GM18498 (cell line): Measurements from ENCODE around the gene CXCL11.
"Not testable (repeated sequence)": the region's sequence is repeated elsewhere in the genome, so short reads cannot be mapped to it uniquely, and the experiment has no call there.

Experiments used
- ATAC-seq: cut with Tn5 transposase; IDR thresholded peaks from one replicate; pipeline ENCODE4 v1.9.1; 2021; ENCODE audit warnings: mild to moderate bottlenecking, moderate library complexity; ENCODE audit not compliant: unreplicated experiment

The CXCL11 gene

GRCh38 chr4:76043306-76043705, 7.4 kb upstream of the CXCL11 start:
- ATAC-seq: not testable (repeated sequence)

DNA sequence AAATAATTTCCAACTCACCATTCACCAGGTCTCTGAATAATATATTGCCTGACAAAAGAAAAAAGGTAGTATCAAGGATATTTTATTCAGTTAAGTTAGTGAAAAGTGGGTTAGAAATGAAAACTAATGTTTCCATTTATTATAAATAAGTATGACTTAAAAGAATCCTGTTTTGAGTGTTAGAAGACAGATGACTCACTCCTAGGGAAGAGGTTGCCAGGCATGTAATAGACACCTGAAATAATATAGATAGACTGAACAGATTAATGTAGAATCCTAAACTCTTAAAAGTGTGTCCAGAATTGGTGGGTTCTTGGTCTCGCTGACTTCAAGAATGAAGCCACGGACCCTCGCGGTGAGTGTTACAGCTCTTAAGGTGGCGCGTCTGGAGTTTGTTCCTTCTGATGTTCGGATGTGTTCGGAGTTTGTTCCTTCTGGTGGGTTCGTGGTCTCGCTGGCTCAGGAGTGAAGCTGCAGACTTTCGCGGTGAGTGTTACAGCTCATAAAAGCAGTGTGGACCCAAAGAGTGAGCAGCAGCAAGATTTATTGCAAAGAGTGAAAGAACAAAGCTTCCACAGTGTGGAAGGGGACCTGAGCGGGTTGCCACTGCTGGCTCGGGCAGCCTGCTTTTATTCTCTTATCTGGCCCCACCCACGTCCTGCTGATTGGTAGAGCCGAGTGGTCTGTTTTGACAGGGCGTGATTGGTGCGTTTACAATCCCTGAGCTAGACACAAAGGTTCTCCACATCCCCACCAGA, 6.5 kb upstream of the CXCL11 start:
- not testable (repeated sequence) for ATAC-seq

DNA sequence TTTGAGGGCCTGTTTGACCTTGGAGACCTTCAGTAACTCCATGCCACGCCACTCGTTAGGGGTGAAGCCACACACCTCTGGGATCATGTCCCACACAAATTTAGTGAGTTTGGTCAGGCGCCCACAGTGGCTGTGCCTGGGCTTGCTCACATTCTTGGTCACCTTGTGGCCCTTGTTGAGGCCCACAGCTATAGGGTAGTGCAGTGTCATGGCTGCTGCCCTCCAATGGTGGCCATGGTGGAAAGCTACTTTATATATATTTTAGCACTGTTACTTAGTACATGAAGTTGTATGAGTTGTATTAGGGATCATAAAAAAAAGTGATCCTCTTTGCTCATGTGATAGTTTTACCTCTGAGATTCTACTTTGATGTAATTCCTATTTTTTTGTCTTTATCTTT, 985 bp upstream of the CXCL11 start:
- ATAC-seq: peak; percentile 50

- peak; percentile 76 for ATAC-seq
Observed at GRCh38 chr4:76035141-76035540, 729 bp downstream of the CXCL11 start.

GRCh38 chr4:76029300-76029699, 6.6 kb downstream of the CXCL11 start:
- no peak for ATAC-seq

DNA sequence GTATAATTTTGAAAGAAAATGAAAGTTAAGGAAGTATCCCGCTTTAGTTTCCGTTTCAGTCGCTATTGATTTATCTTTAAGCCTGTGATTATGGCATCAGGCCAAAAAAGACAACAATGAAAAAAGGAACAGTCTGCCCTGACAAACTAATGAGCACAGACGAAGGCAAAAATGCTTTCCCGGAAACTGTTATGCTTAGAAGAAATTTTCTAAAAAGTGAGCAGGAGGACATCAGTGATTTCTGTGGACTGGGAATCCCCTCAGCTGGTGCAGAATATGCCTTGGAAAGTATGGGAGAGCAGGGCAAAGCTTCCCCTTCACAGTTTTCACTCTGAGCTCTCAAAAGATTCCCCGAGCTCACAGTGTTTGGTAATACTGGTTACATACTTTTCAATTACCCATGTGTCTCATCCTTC, 7.5 kb downstream of the CXCL11 start:
- ATAC-seq: no peak

DNA sequence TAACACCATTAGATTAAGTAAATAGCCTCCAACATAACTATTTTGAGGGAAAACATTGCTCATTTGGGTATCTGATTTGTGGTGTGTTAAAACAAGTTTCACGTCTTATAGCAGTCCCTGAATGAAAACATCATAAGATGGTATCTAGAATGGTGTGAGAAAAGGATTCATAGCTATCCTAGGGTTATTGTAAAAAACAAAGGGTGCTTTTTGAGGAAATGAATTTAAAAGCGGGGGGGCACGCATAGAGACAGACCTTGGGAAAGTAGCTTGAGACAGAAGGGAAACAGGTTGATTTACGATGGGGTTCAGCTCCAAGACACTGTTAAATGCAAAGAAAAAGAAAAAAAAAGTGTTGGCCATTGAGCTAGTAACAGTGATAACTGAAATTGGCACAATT, 11.8 kb downstream of the CXCL11 start:
- ATAC-seq: no peak

DNA sequence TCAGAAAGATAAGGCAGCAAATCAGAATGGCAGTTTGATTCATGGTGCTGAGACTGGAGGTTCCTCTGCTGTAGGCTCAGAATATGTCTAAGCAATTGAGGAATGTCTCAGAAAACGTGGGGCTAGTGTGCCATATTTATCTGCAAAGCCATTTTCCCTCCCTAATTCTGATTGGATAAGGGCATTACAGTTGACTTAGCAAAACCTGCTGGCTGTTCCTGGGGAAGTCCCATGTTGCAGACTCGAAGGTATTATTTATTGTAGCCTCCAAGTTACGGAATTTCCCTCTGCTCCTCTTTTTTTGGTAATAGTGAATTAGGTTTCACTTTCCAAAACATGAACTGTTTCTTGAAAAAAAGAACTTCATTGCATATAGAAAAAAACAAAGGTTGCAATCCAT, 12.5 kb downstream of the CXCL11 start, which contains the start of gene CXCL10:
TSS of gene CXCL10 (minus strand) at position 109 of the 400 bp plus-strand sequence. CDS start at position 43, 66 bp downstream.
- no peak for ATAC-seq

GRCh38 chr4:76022677-76023076, 13.2 kb downstream of the CXCL11 start:
- ATAC-seq: no peak

DNA sequence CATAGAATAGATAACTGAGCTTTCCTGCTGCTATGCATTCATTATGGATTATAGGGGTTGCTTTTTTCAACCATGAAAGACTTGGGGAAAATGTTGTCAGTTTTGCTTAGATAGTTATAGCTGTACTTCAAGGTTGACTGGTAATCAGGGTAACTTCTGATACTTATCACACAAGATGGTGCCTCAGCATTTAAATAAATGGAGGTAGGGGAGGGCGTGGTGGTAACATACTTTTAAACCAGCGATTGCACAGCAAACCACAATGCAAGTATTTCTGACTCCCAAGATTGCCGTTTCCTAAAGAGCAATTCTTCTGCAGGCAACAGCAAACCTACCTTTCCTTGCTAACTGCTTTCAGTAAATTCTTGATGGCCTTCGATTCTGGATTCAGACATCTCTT, 13.8 kb downstream of the CXCL11 start:
- no peak for ATAC-seq

GRCh38 chr4:76017056-76017686, 18.7 kb downstream of the CXCL11 start:
- ATAC-seq: no peak

GRCh38 chr4:76016393-76016792, 19.5 kb downstream of the CXCL11 start:
- peak; percentile 51 for ATAC-seq

DNA sequence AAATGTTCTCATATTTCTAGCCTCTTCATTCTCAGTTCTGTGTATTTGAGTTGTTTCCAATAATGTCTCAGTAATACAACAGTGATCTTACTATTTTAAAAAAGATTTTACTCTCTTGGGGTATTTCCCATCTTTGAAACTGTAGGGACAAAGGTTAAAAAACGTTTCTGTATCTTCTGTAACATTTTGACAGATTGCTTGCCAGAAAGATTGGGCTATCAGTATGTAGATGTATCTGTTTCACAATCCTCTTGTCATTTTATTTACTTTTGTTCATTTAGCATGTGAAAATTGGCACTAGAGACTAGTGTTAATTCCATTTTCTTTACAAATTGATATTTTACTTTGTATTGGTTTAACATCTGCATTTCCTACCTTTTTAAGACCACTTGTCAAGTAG, 22.3 kb downstream of the CXCL11 start:
- no peak for ATAC-seq

GRCh38 chr4:76012388-76012801, 23.5 kb downstream of the CXCL11 start:
- ATAC-seq: no peak

- peak; percentile 75 for ATAC-seq
Observed at GRCh38 chr4:76011700-76012387, 24.0 kb downstream of the CXCL11 start.

- ATAC-seq: no peak
Observed at GRCh38 chr4:76011018-76011670, 24.7 kb downstream of the CXCL11 start.

GRCh38 chr4:76010576-76010975, 25.3 kb downstream of the CXCL11 start:
- ATAC-seq: no peak

DNA sequence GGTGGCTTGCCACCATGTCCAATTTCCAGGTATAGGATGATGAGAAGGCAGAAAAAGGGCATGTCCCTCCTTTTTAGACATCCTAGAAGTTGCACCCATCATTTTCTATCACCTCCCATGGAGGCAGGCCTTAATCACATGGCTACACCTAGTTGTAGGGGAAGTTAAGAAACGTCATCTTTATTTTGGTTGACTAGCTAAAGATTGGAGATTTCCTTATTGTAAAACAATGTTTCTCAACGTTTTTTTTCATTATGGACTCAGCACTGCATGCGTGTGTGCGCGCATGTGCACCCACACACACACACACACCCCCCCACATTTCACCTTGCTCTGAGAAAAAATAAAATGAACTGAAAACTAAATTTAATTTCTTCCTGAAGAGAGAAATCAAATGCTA, 26.6 kb downstream of the CXCL11 start:
- ATAC-seq: no peak

DNA sequence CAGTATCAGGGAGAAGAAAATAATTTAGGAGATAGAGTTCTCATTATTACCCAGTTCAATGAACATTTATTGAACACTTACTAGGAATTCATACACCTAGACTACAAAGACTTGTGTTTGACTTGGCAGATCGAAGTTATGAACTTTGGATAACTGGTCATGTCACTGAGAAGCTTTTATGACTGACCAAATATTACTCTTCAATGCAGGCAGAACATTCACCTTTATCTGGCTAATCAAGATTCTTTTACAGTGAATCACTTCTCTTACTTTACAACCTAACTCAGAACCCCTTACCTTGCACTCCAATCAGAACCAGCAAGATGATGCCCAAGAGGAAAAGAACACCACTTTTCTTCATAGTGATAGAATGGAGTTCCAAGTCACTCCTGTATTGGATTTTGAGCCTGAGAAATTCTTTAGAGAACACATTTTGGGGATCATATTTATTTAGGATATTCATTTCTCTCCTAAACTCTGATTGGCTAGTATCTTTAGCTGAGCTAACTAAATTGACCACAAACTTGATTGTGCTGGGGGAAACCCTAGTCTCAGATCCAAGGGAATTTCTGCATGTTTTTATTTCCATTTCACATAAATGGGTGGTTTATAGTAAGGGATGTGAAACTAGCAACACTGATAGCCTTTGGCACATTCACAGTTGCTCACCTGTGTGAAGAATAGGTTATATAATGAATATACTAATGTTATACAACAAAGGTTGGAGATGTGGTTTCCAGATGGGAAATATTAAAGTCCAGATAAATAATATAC, 28.6 kb downstream of the CXCL11 start, which contains the start of gene CXCL9:
TSS of gene CXCL9 (minus strand) at position 421 of the 774 bp plus-strand sequence. CDS start at position 361, 60 bp downstream.
- ATAC-seq: no peak

DNA sequence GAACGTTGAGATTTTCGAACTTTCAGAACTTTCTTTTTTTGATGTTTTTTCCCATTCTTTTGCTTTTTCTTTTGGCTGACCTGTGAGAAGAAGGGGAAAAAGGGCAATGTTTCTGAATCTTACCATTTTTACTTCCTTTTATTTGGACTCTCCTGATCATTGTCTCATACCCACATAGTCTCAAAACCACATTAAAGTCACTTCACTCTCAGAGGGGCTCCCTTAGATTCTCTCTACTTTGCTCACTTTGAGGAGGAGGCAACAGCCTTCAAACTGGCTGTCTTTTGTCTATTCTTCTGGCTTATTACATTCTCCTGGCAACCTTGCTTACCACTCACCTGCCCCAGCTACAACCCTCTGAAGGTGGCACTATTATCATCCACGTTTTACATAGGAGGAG, 32.2 kb downstream of the CXCL11 start:
- no peak for ATAC-seq
